HPDE6-E6E7 (cell line): Measurements from ENCODE around the gene MKS1.

ENCODE experiments used
- DNase-seq: peaks from one replicate; pipeline ENCODE4 v3.0.0; 2011; ENCODE audit warnings: missing footprints; ENCODE audit errors: extremely low spot score

Gene MKS1

DNA sequence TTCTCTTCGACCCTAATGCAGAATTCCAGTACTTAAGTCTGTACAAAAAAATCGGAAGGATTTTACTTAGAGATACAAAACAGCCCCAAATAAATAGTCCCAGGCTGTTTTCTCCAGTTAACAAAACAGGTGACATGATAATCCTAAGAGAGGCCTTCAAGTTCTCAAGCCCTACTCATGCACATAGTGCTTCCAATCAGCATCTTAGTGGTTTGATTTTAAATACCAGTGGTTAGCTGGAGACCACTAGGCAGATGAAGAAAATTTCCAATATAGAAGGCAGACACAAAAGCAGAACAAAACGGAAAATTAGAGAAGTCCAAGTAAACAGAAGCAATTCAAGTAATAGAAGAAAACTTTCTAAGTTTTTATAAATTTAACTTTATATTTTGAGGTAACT is 57.5 kb downstream of the MKS1 start:
- no peak for DNase-seq

GRCh38 chr17:58158181-58158580 is 60.9 kb downstream of the MKS1 start:
- DNase-seq = no peak

- no peak for DNase-seq
These were observed 61.9 kb downstream of the MKS1 start for GRCh38 chr17:58156839-58157803.
